Measurements from ENCODE around the gene ITPRIP. TPM values are rescaled to one million over a fixed set of nuclear protein-coding genes. Genes with fewer than 3 reads are reported as not detected.
A peak's percentile ranks its signal among the peaks of the same experiment; 100 is the strongest.

ITPRIP gene
- total and polyA plus RNA-seq, 10 donors = 7.2 to 37.8 (median 28.2) TPM

- Histone ChIP-seq H3K4me1 (peaks cover 15 to 86% (median 37%) of the 10 kb centered on the region in 6 donors), H3K36me3 (peaks cover 5 to 82% (median 44%) of the 10 kb centered on the region in 6 donors), H3K27me3 (replicated peaks in 1 of 7) (no peaks in the 10 kb centered on the region), H3K9me3 (no peaks in the 10 kb centered on the region), H3K4me3 (no peak overlapping the region), H3K27ac (no peak overlapping the region)
- WGBS, 5 donors = 87 to 93% (median 92%) methylated on average over 30 to 43 of the region's 43 CpGs
- TF ChIP-seq POLR2AphosphoS5 (IDR thresholded peaks at IDR 0.05) (peak in 1 of 3 donors; percentile 63), CTCF (IDR thresholded peaks at IDR 0.05 in 8 of 11, conservative IDR thresholded peaks at IDR 0.05 in 3 of 11) (no peak)
- DNase-seq = peak; percentile 72
- intact Hi-C loops (cut with DNase I; ENCODE audit: low total_unique reads) = no loop called here
Observed at GRCh38 chr10:104314591-104315485, 23.4 kb downstream of the ITPRIP start.

- TF ChIP-seq CTCF (IDR thresholded peaks at IDR 0.05 in 8 of 11, conservative IDR thresholded peaks at IDR 0.05 in 3 of 11) (no peak), POLR2A (IDR thresholded peaks at IDR 0.05) (no peak), POLR2AphosphoS5 (IDR thresholded peaks at IDR 0.05) (no peak)
- Histone ChIP-seq H3K9me3 (no peaks in the 10 kb centered on the region), H3K27ac (peak overlapping the region in 2 of 8 donors; percentile 48 to 59), H3K36me3 (peaks cover 5 to 86% (median 43%) of the 10 kb centered on the region in 6 donors), H3K4me1 (peaks cover 4 to 86% (median 28%) of the 10 kb centered on the region in 6 donors), H3K4me3 (no peak overlapping the region), H3K27me3 (replicated peaks in 1 of 7) (no peaks in the 10 kb centered on the region)
- 82 to 89% (median 85%) methylated on average over 5 of the region's 5 CpGs for WGBS, 5 donors
- no peak for DNase-seq
- intact Hi-C loops (cut with DNase I; ENCODE audit: low total_unique reads) = no loop called here
Observed at GRCh38 chr10:104311184-104311720, 27.0 kb downstream of the ITPRIP start.

DNA sequence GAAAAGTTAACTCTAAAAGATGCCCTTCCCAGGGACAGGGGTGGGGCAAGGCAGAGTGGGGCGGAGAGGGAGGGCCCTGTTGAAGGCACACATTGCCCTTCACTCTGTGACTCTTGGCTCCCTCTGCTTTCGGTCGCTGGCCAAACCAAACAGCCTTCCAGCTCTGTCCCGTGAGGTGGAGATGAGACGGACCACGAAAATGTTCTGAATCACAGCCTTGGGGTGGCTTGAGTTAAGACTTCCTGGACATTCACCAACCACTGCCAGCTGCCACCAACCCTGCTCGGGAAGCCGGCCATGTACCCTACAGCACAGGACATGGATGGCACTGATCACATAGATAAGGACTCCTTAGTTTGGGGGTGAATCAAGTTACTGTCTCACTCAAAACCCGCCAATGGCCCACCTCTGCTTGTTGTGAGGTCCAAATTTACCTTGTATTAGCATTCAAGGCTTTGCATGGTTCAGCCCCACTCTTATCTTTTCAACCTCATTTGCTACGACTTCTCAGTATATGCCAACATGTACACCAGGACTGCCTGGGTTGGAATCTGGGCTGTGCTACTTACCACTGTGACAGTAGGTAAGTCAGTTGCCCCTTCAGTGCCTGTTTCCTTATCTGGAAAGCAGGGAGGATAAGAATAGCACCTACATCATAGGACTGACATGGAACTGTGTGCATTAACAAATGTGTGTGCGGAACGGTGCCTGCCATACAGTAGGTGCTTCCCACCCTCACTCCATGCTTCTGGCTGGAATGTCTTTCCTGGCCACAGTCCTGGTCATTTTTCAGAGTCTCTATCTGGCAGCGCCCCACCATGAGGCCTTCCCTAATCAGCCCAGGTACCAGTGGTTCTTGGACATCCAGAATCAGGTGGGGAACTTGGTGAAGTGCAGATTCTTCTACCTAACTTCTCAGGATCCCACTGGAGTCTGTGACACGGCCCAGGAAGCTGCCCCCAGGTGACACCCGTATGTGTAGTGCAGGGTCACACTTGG lies 28.0 kb downstream of the ITPRIP start:
- Histone ChIP-seq H3K27me3 (replicated peaks in 1 of 7) (no peaks in the 10 kb centered on the region), H3K4me1 (peaks cover 10 to 93% (median 33%) of the 10 kb centered on the region in 6 donors), H3K4me3 (no peak overlapping the region), H3K27ac (peak overlapping the region in 4 of 8 donors; percentile 4 to 59 (median 30)), H3K36me3 (peaks cover 2 to 76% (median 35%) of the 10 kb centered on the region in 6 donors), H3K9me3 (no peaks in the 10 kb centered on the region)
- WGBS, 5 donors = 81 to 91% (median 83%) methylated on average over 15 of the region's 15 CpGs
- TF ChIP-seq POLR2AphosphoS5 (IDR thresholded peaks at IDR 0.05) = peak in 2 of 3 donors; percentile 19 to 34
- no peak for TF ChIP-seq CTCF (IDR thresholded peaks at IDR 0.05 in 8 of 11, conservative IDR thresholded peaks at IDR 0.05 in 3 of 11)
- no peak for TF ChIP-seq POLR2A (IDR thresholded peaks at IDR 0.05)
- no peak for DNase-seq
- intact Hi-C loops (cut with DNase I; ENCODE audit: low total_unique reads) = no loop called here

Measured in spleen (tissue), 11 donors.